CD4-positive, alpha-beta T cell treated with Interleukin-2 at 100 ng/mL for 4 hours (primary cell): ENCODE results near the gene VSIG10L.

Experiments used
- DNase-seq: peaks from one replicate; pipeline ENCODE4 v3.0.0-alpha.2; 2020; ENCODE audit warnings: low spot score

The VSIG10L gene

GRCh38 chr19:51365211-51365964 lies 23.4 kb upstream of the VSIG10L start:
- DNase-seq: peak; percentile 32

GRCh38 chr19:51364200-51365106 lies 22.5 kb upstream of the VSIG10L start:
- DNase-seq: no peak

- DNase-seq: no peak
These were observed 19.3 kb upstream of the VSIG10L start for GRCh38 chr19:51361239-51361638.

- DNase-seq: no peak
These were observed 17.4 kb upstream of the VSIG10L start for GRCh38 chr19:51359294-51359693.

- no peak for DNase-seq
These were observed 16.0 kb upstream of the VSIG10L start for GRCh38 chr19:51357952-51358351.

GRCh38 chr19:51356159-51356801 lies 14.3 kb upstream of the VSIG10L start:
- no peak for DNase-seq

- no peak for DNase-seq
These were observed 12.8 kb upstream of the VSIG10L start for GRCh38 chr19:51354742-51355148.

GRCh38 chr19:51354103-51354741 lies 12.3 kb upstream of the VSIG10L start:
- DNase-seq: no peak

GRCh38 chr19:51352783-51353360 lies 10.9 kb upstream of the VSIG10L start:
- no peak for DNase-seq

GRCh38 chr19:51351266-51351990 lies 9.5 kb upstream of the VSIG10L start:
- DNase-seq: no peak

GRCh38 chr19:51347209-51347928 lies 5.4 kb upstream of the VSIG10L start:
- no peak for DNase-seq

GRCh38 chr19:51346742-51347141 lies 4.8 kb upstream of the VSIG10L start:
- no peak for DNase-seq

GRCh38 chr19:51345076-51345620 lies 3.2 kb upstream of the VSIG10L start:
- no peak for DNase-seq

GRCh38 chr19:51342631-51343569 lies 961 bp upstream of the VSIG10L start:
- DNase-seq: no peak

GRCh38 chr19:51341066-51341465 lies 873 bp downstream of the VSIG10L start:
- no peak for DNase-seq

GRCh38 chr19:51339687-51340656 lies 2.0 kb downstream of the VSIG10L start:
- DNase-seq: peak; percentile 90

- DNase-seq: no peak
These were observed 2.6 kb downstream of the VSIG10L start for GRCh38 chr19:51339313-51339686.
